NCI-H510A treated with DMSO at 0.1 percent for 48 hours (cell line): ENCODE measurements around the gene ASIC1.

ENCODE experiments used
- DNase-seq: peaks from one replicate; lab custom pipeline; 2025; lab: John Stamatoyannopoulos, UW

ASIC1 gene

GRCh38 chr12:50041062-50041860 lies 16.1 kb upstream of the ASIC1 start:
- no peak for DNase-seq

DNA sequence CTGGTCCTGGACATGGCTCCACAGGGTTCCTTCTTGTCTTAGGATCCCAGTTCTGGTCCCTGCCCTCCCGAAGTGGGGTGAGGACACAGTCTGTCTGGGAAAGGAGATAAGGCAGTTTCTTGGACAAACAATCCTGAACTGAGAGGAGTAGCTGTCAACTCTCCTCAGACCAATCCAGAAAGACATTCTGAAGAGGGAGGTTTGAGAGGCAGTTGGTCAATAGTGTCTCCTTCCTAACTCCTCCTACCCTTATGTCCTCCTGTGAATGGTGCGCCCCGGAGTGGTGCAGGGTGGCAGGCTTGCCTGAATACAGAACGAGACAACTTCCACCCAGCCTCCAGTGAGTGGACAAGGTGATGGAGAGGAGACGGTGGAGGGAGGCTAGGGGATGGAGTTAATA lies 15.4 kb upstream of the ASIC1 start:
- no peak for DNase-seq

DNA sequence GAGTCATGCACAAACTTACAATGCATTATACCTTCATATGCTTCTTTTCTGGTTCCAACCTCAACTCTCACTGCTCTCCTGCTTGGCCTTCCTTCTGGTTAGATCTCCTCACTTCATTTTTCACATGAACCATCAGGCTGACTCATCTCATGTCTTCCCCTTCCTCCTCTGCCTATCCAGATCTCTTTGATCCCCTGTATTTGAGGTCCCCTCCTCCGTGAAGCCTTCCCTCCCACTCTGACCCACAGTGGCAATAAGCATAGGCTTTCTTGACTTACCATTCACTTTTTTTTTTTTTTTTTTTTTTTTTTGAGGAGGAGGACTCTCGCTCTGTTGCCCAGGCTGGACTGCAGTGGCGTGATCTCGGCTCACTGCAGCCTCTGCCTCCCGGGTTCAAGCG lies 14.7 kb upstream of the ASIC1 start:
- no peak for DNase-seq

GRCh38 chr12:50043308-50043707 lies 14.1 kb upstream of the ASIC1 start:
- no peak for DNase-seq

DNA sequence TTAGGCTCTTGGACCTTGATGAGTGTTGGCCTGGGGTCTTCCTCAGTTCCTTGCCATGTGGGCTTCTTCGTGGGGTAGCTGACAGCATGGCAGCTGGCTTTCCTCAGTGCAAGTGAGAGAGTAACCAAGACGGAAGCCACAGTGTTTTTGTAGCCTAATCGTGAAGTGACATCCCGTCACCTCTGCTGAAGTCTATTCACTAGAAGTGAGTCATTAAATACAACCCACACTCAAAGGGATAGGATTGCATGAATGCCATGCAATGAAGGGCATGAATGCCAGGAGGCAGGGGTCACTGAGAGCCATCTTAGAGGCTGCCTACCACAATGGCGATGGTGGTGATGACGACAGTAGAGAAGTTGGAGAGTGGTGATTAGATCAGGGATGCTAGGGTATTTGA lies 13.5 kb upstream of the ASIC1 start:
- no peak for DNase-seq

DNA sequence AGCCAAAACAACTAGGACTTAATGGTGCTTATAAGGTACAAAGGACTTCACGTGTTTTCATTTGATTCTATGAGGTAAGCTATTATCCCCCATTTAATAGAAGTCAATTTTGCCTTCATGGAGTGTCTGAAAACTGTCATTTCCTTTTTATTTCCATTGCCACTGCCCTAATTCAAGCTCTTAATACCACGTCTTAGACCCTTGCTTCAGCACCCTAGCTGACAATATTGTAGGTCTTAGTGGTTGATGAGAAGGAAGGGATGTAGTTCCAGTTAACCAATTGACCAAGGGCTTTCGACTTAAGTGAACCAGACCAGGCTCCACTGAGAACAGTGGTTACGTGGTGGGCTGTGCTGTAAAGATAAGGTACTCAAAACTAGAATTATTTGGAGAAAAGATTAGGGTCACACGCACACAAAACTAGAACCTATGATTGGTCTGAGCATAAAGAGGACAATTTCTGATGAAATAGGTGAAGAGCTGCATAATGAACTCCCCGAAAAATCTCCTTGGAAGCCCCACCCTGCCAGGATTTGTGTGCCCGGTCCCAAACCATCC lies 9.6 kb upstream of the ASIC1 start:
- DNase-seq: no peak

DNA sequence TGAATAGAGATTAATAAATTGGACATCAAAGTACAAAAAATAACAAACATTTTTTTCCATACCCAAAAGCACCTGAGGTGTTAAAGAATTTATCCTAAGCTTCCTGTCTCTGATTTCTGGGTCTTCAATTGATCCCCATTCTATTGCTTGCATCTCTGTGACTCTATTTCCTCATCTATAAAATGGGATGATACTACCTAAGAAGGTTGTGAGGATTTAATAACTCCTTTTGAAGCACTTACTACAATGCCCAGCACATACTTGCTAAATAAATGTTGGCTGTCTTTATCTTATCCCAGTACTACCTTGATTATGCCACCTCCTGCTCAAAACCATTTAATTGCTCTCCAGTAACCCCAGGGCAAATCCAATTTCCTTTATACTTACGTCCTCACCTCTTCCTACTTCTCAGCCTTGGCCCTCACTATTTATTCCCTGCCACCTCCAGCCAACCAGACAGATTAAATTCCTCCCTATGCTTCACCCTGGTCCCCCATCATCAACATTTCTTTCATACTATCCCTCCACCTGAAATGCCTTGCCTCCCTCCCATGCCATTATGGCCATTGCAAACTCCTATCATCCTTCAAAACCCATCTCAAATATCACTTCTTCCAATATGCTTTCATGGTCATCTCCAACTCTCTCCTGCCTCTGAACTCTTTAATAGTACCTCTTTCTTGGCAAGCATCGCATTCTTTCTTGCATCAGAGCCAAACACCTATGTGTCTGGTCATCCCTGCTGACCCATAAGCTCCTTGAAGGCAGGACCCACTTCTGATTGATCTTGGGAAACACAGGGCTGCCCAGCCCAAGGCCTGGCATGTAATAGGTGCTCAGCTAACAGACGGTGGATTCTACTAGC lies 7.9 kb upstream of the ASIC1 start:
- no peak for DNase-seq

GRCh38 chr12:50050119-50050385 lies 7.3 kb upstream of the ASIC1 start:
- DNase-seq: no peak

DNA sequence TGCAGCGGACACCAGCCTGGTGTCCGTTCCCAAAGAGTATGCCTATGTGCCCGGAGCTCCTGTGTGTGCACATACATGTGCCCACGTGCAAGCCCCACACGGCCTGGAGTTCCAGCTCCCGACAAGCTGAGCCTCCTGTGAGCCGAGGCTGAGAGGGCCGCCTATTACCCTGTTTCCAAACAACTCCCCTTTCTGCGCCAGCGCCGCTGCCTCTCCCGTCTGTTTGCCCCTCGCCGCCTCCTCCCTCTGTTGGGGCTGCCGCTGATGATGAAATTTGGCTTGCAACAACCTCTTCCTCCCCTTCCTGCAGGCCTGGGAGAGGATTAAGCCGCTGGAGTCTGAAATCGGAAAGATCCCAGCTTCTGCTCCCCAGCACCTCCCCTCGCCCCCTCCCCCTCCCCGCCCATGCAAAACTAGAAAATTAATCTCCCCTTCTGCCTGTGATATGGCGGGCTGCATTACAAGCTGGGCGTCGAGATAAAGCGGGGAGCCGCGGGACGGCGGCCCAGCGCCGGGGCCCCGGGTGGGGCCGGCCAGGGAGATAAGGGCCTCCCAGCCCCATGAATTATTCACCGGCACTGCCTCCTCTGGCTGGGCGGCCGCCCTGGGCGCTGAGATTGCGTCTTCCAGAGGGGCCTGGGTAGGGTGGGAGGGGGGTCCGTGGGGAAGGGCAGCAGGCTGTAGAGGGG lies 6.8 kb upstream of the ASIC1 start:
- no peak for DNase-seq

GRCh38 chr12:50051101-50051806 lies 6.1 kb upstream of the ASIC1 start:
- no peak for DNase-seq

DNA sequence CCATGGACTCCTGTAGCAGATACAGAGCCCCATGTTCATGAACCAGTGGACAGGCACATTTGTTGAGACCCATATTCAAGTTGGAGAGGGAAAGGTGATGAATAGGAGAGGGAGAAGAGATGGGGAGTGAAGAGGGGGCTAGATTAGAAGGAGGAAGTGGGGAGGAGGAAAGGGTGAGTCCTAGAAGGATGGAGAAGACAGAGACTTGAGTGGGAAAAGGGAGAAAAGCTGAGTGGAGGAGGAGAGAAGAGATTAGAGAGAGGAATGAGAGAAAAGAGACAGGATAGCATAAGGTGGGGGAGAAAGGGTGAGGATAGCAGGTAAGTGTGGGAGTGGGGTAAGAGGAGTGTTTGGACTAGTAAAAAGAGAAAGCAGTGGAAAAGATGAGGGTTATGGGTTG lies 4.9 kb upstream of the ASIC1 start:
- DNase-seq: no peak

DNA sequence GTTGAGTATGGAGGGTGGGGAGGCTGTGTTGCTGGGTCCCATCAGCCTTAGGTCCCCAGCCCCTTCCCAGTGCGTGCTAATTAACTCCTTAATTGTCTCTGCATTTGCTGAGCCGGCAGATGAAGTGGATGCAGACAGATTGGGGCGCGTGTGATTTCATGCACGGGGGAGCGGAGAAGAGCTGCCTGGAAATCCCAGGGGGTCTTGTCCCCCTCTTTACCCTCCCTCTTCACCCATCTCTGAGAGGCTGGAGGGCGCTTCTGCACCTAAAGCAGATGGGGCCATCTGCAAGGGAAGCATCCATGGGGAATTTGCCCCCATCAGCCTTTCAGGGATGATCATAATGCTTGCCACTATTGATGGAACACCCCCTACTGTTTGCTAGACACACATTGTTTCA lies 4.4 kb upstream of the ASIC1 start:
- no peak for DNase-seq

- no peak for DNase-seq
Measured at GRCh38 chr12:50053583-50053982, 3.8 kb upstream of the ASIC1 start.

- DNase-seq: peak; percentile 37
Measured at GRCh38 chr12:50055831-50056638, 1.4 kb upstream of the ASIC1 start.

- DNase-seq: no peak
Measured at GRCh38 chr12:50056639-50056976, 788 bp upstream of the ASIC1 start.

- no peak for DNase-seq
Measured at GRCh38 chr12:50057896-50058670, 687 bp downstream of the ASIC1 start.

GRCh38 chr12:50058743-50059312 lies 1.4 kb downstream of the ASIC1 start:
- no peak for DNase-seq

DNA sequence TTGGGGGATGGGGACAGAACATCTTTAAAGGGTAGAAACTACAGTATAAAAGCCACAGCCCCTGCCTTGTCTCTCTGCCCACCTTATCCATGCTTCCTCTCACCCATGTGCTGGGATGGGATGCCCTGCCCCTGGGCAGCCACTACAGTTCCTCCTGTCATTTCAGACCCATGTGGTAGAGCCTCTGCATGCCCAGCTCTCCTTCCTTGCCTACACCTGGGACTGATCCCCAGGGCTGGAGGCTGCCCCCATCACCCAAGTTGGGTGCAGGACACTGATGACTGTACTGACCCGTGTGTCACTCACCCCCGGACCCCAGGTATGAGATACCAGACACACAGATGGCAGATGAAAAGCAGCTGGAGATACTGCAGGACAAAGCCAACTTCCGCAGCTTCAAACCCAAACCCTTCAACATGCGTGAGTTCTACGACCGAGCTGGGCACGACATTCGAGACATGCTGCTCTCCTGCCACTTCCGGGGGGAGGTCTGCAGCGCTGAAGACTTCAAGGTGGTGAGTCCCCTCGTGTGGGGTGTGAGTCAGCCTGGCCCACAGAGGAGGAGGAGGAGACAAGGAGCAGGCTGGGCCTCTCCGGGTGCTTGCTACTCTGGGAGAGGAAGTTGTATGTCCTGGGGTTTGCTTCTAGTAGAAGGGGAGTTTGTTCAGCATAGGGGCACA lies 2.2 kb downstream of the ASIC1 start:
- no peak for DNase-seq

- DNase-seq: no peak
Measured at GRCh38 chr12:50060120-50060468, 2.7 kb downstream of the ASIC1 start.

DNA sequence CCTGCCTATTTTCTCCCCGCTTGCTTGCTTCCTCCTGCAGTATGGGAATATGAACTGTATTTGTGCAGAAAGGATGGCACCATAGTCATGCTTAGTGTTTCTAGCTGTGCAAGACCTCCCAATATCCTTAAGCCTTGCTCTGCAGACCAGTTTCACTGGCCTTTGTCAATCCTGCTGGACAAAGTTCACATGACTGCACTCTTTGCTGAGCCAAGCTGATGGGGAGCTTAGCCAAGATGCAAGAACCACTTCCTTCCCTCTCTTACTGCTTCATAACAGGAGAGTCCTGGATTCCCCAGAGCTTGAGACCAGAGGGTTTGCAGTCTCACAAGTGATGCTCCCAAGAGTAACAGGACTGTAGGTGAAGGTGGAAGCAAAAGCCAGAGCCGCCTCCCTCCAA lies 3.8 kb downstream of the ASIC1 start:
- DNase-seq: no peak
